Parathyroid adenoma (tissue), 2 donors: ENCODE results near the gene SLC25A21.
A peak's percentile ranks its signal among the peaks of the same experiment; 100 is the strongest.

ENCODE experiments used
- H2AFZ ChIP-seq: fragments of 300-600 bp; sonication (generic); one replicate; pipeline ENCODE4 v1.7.0; 2017; ENCODE audit warnings: antibody characterized with exemption, mild to moderate bottlenecking
- H3K27ac ChIP-seq: fragments of 300-600 bp; sonication (generic); one replicate; pipeline ENCODE4 v1.7.0; 2017
- H3K27me3 ChIP-seq: fragments of 300-600 bp; sonication (generic); one replicate; pipeline ENCODE4 v1.7.0; 2017; ENCODE audit warnings: low read length; ENCODE audit not compliant: control insufficient read depth, insufficient read depth
- H3K36me3 ChIP-seq: fragments of 300-600 bp; sonication (generic); one replicate; pipeline ENCODE4 v1.7.0; 2017; ENCODE audit warnings: low read length; ENCODE audit not compliant: control insufficient read depth, insufficient read depth
- H3K4me1 ChIP-seq: fragments of 300-600 bp; sonication (generic); one replicate; pipeline ENCODE4 v1.7.0; 2017; ENCODE audit warnings: control low read depth
- H3K4me2 ChIP-seq: fragments of 300-600 bp; sonication (generic); one replicate; pipeline ENCODE4 v1.7.0; 2017; ENCODE audit warnings: low read length
- H3K4me3 ChIP-seq: fragments of 300-600 bp; sonication (generic); one replicate; pipeline ENCODE4 v1.7.0; 2017; ENCODE audit warnings: low read depth, low read length
- H3K79me2 ChIP-seq: fragments of 300-600 bp; sonication (generic); one replicate; pipeline ENCODE4 v1.7.0; 2017; ENCODE audit warnings: control low read depth
- H3K9ac ChIP-seq: fragments of 300-600 bp; sonication (generic); one replicate; pipeline ENCODE4 v1.7.0; 2017; ENCODE audit warnings: mild to moderate bottlenecking
- H3K9me3 ChIP-seq: fragments of 300-600 bp; sonication (generic); one replicate; pipeline ENCODE4 v1.7.0; 2017; ENCODE audit warnings: low read length; ENCODE audit not compliant: control insufficient read depth
- TF ChIP-seq, protein P1 (sequence below): fragments of 300-600 bp; sonication (generic); IDR thresholded peaks from one replicate; pipeline ENCODE4 v1.7.0; 2017; ENCODE audit warnings: antibody characterized with exemption, mild to moderate bottlenecking
- donor health status: primary hyperparathyroidism.

SLC25A21 gene

GRCh38 chr14:36690311-36691040, 481.9 kb downstream of the SLC25A21 start:
- Histone ChIP-seq H3K4me1 (no peaks in the 10 kb centered on the region), H3K27me3 (no peaks in the 10 kb centered on the region), H3K4me2 (no peak overlapping the region), H3K36me3 (no peaks in the 10 kb centered on the region), H3K27ac (no peak overlapping the region), H3K79me2 (no peaks in the 10 kb centered on the region), H3K9me3 (no peaks in the 10 kb centered on the region), H2AFZ (no peak overlapping the region), H3K9ac (no peak overlapping the region), H3K4me3 (no peak overlapping the region)
- TF ChIP-seq, protein P1, sequence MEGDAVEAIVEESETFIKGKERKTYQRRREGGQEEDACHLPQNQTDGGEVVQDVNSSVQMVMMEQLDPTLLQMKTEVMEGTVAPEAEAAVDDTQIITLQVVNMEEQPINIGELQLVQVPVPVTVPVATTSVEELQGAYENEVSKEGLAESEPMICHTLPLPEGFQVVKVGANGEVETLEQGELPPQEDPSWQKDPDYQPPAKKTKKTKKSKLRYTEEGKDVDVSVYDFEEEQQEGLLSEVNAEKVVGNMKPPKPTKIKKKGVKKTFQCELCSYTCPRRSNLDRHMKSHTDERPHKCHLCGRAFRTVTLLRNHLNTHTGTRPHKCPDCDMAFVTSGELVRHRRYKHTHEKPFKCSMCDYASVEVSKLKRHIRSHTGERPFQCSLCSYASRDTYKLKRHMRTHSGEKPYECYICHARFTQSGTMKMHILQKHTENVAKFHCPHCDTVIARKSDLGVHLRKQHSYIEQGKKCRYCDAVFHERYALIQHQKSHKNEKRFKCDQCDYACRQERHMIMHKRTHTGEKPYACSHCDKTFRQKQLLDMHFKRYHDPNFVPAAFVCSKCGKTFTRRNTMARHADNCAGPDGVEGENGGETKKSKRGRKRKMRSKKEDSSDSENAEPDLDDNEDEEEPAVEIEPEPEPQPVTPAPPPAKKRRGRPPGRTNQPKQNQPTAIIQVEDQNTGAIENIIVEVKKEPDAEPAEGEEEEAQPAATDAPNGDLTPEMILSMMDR: no peak

DNA sequence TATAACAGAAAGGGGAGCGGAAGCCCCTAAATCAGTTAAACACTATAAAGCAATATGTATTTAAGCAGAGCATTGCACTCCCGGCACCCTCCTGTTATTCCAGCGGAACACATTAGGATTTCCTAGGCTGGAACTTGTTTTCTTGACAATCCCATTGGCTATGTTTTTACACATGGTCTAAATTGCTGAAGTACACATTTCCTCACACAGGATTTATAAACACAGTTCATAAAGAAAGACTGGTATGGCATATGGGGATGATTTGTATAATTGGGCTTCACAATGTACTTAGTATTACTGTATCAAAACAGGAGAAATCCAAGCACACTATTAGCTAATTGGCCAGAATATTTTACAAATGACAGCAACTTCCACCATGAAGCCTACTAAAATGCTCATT, 487.5 kb downstream of the SLC25A21 start:
- no peak overlapping the region for H2AFZ ChIP-seq
- H3K36me3 ChIP-seq: no peaks in the 10 kb centered on the region
- H3K27me3 ChIP-seq: no peaks in the 10 kb centered on the region
- no peak overlapping the region for H3K9ac ChIP-seq
- H3K4me1 ChIP-seq: peaks cover 18% of the 10 kb centered on the region
- H3K4me2 ChIP-seq: no peak overlapping the region
- TF ChIP-seq, protein P1: no peak
- H3K27ac ChIP-seq: no peak overlapping the region
- no peak overlapping the region for H3K4me3 ChIP-seq
- no peaks in the 10 kb centered on the region for H3K79me2 ChIP-seq
- no peaks in the 10 kb centered on the region for H3K9me3 ChIP-seq

GRCh38 chr14:36683083-36683724, 489.2 kb downstream of the SLC25A21 start:
- Histone ChIP-seq H3K4me2 (no peak overlapping the region), H3K4me1 (peaks cover 18% of the 10 kb centered on the region), H3K36me3 (no peaks in the 10 kb centered on the region), H3K79me2 (peaks cover 2% of the 10 kb centered on the region), H3K27me3 (no peaks in the 10 kb centered on the region), H3K4me3 (no peak overlapping the region), H3K27ac (peak overlapping the region; percentile 62), H3K9ac (no peak overlapping the region), H2AFZ (no peak overlapping the region), H3K9me3 (no peaks in the 10 kb centered on the region)
- TF ChIP-seq, protein P1: no peak

DNA sequence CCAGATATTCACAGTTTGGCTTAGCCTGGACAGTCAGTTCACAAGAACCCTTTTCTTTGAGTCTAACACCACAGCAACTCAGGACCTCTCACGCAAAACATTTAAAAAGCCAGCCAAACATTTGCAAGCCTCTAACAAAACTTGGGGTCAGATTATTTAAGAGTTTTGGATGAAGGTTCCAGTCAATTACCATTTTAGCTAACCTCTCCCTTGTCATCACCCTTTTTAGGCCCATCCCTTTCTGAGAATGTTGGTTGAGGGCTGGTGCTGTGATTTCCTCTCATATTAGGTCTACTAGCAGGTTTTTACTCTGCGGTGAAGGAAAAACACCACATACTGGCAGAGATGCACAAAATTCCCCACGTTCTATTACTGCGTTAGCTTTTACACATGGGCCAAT, 490.1 kb downstream of the SLC25A21 start:
- peak overlapping the region; percentile 62 for H3K27ac ChIP-seq
- TF ChIP-seq, protein P1: no peak
- H2AFZ ChIP-seq: no peak overlapping the region
- H3K79me2 ChIP-seq: peaks cover 2% of the 10 kb centered on the region
- H3K9ac ChIP-seq: no peak overlapping the region
- no peak overlapping the region for H3K4me2 ChIP-seq
- H3K36me3 ChIP-seq: no peaks in the 10 kb centered on the region
- H3K4me3 ChIP-seq: no peak overlapping the region
- H3K4me1 ChIP-seq: peaks cover 22% of the 10 kb centered on the region
- no peaks in the 10 kb centered on the region for H3K9me3 ChIP-seq
- no peaks in the 10 kb centered on the region for H3K27me3 ChIP-seq
